ENCODE data around the gene OGDH. TPM values are rescaled to one million over a fixed set of nuclear protein-coding genes. Genes with fewer than 3 reads are reported as not detected.

OGDH gene
- total and polyA plus RNA-seq, 2 of the 13 experiments (the other 11 are each of a cell fraction or from before 2014, with no cell fraction given) = 17.4 to 25.4 TPM

- TF ChIP-seq ZBTB3 (CRISPR knock-in tag; IDR thresholded peaks at IDR 0.05; ENCODE audit: borderline replicate concordance, low read depth) = no peak
- TF ChIP-seq ZNF280B (CRISPR knock-in tag; IDR thresholded peaks at IDR 0.05; ENCODE audit: borderline replicate concordance) = peak; percentile 41; the same call in 1 of the 2 replicates
- no peak; a peak in 1 of 4 replicates for TF ChIP-seq KLF16 (CRISPR knock-in tag; IDR thresholded peaks at IDR 0.05)
- TF ChIP-seq HMGA1 (CRISPR knock-in tag; conservative IDR thresholded peaks at IDR 0.05) = no peak
- TF ChIP-seq KAT8 (CRISPR knock-in tag; IDR thresholded peaks at IDR 0.05) = peak; percentile 93
- TF ChIP-seq ZNF614 (CRISPR knock-in tag; IDR thresholded peaks at IDR 0.05; ENCODE audit: borderline replicate concordance) = peak; percentile 69
- TF ChIP-seq TEAD2 (CRISPR knock-in tag; IDR thresholded peaks at IDR 0.05) = no peak
- no peak for TF ChIP-seq ISX (CRISPR knock-in tag; conservative IDR thresholded peaks at IDR 0.05)
- no peak for TF ChIP-seq ZNF326 (CRISPR knock-in tag; IDR thresholded peaks at IDR 0.05; ENCODE audit: borderline replicate concordance)
- no peak for TF ChIP-seq ZNF549 (CRISPR knock-in tag; IDR thresholded peaks at IDR 0.05)
- TF ChIP-seq ONECUT2 (CRISPR knock-in tag; IDR thresholded peaks at IDR 0.05) = 0 out of 2 replicates have a peak, but pooled peaks have one; percentile 40
- TF ChIP-seq SNAPC4 (CRISPR knock-in tag; IDR thresholded peaks at IDR 0.05) = 0 out of 2 replicates have a peak, but pooled peaks have one; percentile 69
- TF ChIP-seq FOXP1 (IDR thresholded peaks at IDR 0.05) = no peak
- 0 out of 2 replicates have a peak, but pooled peaks have one; percentile 43 for TF ChIP-seq FOXP1 (CRISPR knock-in tag; IDR thresholded peaks at IDR 0.05)
- TF ChIP-seq ZNF547 (CRISPR knock-in tag; IDR thresholded peaks at IDR 0.05) = no peak
- TF ChIP-seq ZNF720 (CRISPR knock-in tag; IDR thresholded peaks at IDR 0.05) = no peak
- no peak for TF ChIP-seq ZFP41 (CRISPR knock-in tag; IDR thresholded peaks at IDR 0.05; ENCODE audit: borderline replicate concordance)
- no peak for TF ChIP-seq TCF12 (IDR thresholded peaks at IDR 0.05)
- TF ChIP-seq TCF12 (CRISPR knock-in tag; IDR thresholded peaks at IDR 0.05) = peak; percentile 84
- TF ChIP-seq FOXK1 (CRISPR knock-in tag; IDR thresholded peaks at IDR 0.05; ENCODE audit: borderline replicate concordance, low read depth) = peak; percentile 89; the same call in 1 of the 2 replicates
- TF ChIP-seq ZNF746 (CRISPR knock-in tag; IDR thresholded peaks at IDR 0.05) = peak; percentile 77
- TF ChIP-seq ZNF24 (IDR thresholded peaks at IDR 0.05) = no peak
- TF ChIP-seq ZNF780A (CRISPR knock-in tag; IDR thresholded peaks at IDR 0.05) = peak; percentile 8; the same call in 1 of the 2 replicates
These were observed at the start of gene OGDH (continued) for GRCh38 chr7:44606341-44607140.
